ENCODE data around the gene ANXA5.

DNA sequence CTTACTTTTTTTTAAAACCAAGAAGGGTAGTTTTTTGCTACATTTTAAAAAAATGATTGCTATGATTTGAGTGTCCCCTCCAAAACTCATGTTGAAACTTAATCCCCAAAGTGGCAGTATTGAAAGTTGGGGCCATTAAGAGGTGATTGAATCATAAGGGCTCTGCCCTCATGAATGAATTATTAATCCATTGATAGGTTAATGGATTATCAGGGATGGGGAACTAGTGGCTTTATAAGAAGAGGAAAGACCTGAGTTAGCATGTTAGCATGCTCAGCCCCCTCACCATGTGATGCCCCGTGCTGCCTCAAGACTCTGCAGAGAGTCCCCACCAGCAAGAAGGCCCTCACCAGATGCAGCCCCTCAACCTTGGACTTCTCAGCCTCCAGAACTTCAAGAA lies 37.2 kb upstream of the ANXA5 start:
- TF ChIP-seq, protein P1, sequence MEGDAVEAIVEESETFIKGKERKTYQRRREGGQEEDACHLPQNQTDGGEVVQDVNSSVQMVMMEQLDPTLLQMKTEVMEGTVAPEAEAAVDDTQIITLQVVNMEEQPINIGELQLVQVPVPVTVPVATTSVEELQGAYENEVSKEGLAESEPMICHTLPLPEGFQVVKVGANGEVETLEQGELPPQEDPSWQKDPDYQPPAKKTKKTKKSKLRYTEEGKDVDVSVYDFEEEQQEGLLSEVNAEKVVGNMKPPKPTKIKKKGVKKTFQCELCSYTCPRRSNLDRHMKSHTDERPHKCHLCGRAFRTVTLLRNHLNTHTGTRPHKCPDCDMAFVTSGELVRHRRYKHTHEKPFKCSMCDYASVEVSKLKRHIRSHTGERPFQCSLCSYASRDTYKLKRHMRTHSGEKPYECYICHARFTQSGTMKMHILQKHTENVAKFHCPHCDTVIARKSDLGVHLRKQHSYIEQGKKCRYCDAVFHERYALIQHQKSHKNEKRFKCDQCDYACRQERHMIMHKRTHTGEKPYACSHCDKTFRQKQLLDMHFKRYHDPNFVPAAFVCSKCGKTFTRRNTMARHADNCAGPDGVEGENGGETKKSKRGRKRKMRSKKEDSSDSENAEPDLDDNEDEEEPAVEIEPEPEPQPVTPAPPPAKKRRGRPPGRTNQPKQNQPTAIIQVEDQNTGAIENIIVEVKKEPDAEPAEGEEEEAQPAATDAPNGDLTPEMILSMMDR (conservative IDR thresholded peaks at IDR 0.05), result no peak
- no peak for TF ChIP-seq ZFX (IDR thresholded peaks at IDR 0.05)

Measured in C4-2B (cell line).